HG03139 (cell line): ENCODE results near the gene HDGFL3.

Experiments
- ATAC-seq: cut with Tn5 transposase; IDR thresholded peaks from one replicate; pipeline ENCODE4 v1.9.1; 2021; ENCODE audit not compliant: unreplicated experiment

The HDGFL3 gene

DNA sequence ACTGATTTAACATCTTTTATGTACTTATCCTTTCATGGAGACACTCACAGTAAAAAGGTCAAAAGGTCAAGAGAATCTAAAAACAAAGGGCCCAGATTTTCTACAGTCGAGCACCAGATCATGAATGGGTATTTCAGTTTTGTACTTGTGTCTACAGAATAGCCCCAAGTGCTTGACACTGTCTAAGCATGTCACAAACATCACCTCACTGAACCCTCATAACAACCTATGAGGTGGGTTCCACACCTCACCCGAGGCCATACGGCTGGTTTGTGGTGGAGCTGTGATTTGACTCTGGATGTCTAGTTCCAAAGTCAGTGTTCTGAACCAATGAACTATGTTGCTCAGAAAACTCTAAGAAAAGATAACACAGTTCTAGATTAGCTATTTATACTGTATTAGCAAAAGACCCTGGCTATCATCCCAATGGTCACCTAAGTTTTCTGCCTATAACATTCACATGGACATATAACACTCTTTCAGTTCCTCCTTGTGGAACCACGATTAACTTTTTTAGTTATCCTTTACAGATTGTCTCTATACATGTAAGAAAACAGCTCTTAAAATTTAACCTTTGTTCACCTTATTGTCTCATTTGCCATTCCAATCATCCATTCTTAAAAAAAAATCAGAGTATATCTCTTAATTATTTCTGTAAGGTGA lies 74.6 kb downstream of the HDGFL3 start:
- no peak for ATAC-seq

DNA sequence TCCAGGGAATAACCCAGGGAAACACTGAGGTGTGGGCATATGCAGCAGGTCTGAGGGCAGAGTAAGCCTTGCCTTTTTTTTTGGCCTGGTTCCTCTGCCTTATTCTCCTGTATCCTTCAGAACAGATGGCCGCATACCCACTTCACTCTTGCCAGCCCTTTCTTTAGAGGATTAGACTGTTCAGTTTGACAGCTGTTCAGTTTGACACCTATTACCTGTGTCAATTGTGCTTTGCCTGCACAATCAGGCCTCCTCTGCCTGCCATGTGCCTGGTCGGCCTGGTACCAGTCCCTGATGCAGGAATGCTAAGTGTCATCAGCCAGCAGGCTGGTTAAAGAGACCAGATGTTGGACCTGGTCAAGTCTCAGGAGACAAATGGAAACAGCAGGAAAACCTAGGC lies 77.8 kb downstream of the HDGFL3 start:
- ATAC-seq = no peak

DNA sequence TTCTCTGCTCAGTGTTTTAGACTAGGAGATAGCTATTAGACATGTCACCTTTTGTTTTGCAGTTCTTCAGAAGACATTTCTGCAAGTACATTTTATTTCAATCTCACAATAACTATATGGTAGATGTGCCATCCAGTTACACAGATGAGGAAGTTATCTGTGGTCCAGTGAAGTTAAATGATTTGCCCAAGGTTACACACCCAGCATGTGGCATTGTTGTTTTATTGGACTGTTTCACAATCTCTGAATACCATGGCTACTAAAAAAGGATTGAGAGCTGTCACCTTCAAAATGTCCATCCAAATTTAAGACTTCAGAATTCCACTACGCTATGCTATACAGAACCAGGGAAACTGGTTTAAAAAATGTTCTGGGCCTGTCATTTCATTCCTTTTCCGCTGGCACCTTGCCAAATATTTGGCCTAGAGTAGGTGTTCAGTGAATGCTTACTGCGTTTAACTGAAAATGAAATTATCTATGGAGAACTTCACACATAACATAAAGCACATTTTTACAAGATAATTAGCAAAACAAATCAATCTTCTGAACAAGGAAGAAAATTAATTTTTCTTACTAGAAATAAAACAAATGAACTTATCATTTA lies 80.0 kb downstream of the HDGFL3 start:
- no peak for ATAC-seq

DNA sequence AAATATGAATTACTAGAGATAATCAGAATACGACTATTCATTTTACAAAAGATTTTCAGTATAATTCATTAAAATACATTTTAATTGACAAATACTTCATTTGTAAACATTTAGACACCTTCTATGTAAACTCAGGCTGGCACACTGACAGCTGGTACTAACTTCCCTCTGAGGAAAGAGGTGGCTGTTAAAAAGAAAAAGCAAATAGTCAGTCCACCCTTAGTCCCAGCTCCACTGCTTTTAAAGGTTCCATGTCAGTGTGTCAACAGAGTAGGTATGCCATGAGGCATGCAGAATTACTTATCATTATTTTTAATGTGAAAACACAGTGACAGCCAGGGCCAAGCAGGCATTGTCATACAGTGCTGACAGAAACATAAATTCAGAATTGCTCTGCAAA lies 84.1 kb downstream of the HDGFL3 start:
- ATAC-seq = no peak

DNA sequence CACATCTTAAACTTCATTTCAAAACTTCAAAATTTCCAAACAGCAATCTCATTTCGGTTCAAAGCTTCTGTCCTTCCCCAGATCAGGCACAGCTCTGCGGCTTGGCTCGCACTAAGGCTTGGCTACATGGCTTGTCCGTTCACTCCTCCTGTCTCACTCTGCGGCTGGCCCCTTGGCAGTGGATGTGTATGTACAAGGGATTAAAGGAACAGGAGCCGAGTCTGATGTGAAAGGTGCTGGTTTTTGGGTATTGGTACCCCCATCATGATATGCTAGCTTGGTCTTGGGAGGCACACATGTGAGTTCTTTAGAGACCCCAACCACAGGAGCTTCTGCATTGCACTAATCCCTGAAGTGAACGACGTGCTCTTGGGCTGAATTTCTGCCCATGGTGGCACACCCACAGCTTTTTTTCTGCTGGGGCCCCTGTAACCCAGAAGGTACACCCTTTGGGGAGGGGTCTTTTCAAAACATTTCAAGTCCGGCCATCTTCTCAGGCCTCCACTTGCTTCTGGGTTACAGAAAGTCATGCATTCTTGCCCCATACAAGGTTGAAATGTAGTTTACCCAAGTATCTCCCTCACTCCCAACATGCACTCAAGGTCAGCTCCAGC lies 87.5 kb downstream of the HDGFL3 start:
- ATAC-seq = no peak

DNA sequence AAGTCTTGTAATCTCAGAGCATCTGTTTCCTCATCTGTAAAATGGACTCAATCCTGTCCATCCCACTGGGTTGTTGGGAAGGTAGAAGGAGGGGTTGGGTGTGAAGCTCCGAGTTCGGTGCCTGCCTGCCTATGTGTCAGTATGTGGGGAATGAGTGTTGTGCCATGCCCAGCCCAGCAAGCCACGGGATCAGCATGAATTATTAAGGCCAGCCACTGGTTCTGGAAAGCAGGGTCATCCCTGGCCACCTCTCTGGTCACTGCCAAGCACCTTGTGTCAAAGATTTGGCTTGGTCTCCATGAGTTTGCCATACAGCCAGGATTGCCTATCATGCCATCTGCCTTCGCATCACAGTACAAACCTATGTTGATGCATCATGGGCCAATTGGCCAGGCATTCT lies 88.7 kb downstream of the HDGFL3 start:
- ATAC-seq = no peak

DNA sequence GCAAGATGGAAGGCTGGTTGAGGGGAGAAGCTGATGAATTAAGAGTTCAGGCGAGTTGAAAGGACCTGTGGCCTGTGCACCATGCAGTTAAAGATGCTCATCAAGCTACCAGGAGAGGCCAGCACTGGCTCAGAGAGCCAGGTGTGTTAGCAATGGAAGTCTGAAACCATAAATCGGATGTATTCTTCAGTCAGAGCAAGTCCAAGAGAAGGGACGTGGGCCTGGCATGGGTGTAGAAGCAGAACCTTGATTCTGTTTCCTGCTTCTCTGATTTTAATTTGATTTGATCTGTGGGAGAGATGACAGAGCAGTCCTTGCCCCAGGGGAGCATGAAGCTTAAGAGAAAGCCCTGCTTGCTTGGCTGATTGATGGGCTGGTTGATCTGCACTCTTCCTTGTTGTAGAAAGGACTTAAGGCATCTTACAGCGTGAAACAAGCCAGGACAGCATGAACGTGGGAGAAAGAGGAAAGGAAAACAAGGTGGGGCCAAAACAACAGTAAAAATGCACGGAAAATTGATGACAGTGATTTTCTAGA lies 89.3 kb downstream of the HDGFL3 start:
- no peak for ATAC-seq

DNA sequence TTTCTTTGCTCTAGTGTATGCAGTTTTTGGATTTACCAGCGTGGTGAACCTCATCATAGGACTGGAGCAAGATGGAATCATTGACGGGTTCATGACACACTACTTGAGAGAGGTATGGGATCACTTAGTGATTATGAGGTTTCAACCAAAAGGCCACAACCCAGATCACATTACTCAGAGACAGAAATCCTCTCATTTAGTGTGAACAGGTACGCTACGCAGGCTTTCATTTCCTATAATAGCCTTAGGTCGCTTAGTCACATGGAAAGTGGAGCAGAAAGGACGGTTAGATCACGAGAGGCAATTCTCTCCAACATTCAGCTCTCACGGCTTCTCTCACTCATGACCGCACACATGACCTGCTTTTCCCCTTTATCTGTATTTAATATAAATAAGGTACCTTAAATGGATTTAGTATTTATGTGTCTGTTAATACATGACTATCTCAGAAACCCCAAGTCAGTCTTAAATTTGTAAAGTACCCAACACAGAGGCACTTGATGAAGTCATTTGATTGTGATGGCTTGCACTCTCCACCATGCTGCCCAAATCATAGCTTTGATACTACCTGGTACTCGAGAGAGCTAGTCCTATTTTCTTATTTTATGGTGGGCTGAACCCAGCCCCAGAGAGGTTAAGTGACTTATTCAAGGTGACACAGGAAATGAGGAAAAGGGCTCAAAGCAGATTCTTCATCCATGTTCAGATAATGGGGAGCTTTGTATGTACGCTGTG lies 91.6 kb downstream of the HDGFL3 start:
- ATAC-seq = peak; percentile 54

DNA sequence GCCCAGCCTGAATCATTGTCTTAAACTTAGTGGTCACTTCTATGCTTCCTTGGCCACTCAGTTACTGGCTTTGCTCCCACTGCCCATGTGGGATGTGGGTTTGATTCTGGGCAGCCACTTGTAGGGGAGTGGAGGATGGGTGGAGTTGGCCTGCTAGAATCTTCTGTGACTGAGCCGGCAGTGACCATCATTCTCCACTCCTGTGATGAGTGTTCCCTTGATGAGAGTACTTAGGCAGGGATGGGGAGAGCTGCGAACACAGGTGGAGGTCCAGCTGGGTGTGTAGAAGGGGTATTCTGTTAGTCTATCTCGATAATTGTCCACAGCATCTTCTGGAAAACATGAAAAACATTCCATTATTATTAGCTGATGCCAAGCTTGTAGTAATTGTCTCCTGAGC lies 92.2 kb downstream of the HDGFL3 start:
- no peak for ATAC-seq

DNA sequence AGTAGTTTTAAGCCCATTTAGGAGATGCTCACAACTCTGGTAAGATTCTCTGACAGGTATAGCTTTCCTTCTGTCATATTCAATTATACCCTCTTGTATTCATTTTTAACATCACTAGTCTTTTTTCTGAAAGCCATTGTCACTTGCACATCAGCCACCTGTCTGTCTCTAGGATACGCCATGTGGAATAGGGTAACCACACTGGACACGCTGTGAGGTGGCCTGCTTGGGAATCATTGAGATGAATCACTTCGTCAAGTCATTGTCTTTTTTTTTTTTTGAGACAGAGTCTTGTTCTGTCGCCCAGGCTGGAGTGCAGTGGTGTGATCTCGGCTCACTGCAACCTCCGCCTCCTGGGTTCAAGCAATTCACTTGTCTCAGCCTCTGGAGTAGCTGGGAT lies 92.8 kb downstream of the HDGFL3 start:
- ATAC-seq = no peak

DNA sequence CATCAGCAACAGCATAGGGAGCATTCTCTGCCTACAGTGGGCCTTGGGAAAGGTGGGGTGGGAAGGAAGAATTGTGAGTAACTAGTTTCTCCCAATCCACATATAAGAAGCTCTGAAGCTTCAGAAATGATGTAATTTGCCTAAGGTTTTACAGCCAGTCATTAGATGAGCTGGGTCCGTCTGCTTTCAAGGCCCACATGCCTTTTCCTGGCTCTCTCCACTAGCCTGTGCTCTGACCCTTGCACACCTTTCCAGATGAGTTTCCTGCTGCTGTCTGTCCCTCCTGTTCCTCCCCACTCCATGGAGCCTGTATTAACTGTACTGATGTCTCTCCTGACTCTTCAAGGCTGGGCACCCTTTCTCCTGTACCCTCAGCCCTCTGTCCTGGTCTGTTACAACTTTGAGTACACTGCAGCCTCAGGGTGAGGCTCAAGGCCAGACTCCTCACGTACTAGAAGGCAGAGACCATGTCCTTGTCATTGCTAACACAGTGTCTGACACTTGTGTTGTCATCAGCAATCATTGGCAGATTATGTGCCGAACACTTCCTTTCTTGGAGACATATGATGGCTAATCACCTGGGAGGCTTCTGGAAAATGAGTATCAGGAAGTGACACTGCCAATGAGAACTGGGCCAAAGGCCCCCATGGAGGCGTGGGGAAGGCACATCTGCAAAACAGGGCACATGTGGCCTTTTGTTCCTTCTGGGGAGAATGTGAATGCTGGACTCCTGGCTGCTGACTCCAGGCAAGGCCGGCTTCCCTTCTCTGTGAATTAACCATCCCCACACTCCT lies 93.5 kb downstream of the HDGFL3 start:
- ATAC-seq = no peak

DNA sequence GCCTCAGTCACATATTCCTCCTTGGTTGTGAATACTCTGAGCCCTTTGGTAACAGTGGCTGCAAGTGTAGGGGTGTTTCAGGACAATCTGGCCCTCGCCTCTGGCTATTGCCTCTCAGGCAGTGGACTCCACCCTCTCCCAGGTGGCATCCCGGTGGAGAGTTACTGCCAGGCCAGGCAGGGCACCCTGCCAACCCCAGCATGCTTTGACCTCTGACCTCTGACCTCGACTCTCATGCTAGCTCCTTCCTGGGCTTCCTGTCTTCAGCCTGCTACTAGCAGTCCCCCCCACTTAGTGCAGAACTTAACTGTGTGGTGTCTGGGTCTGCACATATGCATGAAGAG lies 94.7 kb downstream of the HDGFL3 start:
- ATAC-seq = no peak

DNA sequence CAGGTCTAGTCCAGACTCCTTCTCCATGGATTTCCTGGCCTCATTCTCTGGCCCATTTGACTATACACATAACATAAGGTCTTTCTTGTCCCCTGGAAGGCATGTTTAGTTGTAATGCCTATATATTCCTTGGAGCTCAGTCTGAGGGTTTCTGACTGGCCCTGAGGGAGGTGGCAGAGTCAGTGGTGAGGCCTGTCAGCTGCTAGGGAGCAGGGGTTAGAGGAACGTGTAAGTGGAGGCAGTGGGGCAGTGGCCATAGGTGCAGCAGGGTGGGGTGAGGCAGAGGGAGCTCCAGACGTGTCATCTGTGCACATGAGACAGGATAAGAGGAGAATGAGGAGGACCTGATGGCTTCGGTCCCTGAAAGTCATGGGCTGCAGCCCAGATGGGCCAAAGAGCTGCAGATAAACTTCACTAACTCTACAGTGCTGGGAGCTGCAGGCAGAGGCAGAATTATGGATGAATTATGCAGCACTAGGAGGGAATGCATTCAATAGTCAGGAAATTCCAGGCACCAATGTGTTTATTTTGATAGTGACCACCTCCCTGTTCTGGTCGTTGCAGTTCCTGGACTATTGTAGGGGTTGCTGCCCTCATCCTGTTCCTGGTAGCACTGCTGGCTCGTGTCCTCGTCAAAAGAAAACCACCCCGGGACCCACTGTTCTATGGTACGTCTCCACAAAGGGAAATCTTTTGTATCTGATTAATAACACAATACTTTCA lies 95.2 kb downstream of the HDGFL3 start:
- ATAC-seq = no peak

DNA sequence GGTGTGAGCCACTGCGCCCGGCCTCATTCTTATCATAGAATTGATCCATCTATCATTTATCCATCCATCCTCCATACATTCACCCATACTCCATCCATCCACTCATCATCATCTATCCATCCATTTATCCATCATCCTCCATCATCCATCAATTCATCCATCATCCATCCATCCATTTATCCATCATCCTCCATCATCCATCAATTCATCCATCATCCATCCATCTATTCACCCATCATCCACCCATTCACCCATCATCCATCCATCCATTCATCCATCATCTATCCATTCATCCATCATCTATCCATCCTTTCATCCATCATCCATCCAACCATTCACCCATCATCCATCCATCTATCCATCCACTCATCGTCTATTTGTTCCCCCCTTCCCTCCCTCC lies 96.5 kb downstream of the HDGFL3 start:
- ATAC-seq = no peak

DNA sequence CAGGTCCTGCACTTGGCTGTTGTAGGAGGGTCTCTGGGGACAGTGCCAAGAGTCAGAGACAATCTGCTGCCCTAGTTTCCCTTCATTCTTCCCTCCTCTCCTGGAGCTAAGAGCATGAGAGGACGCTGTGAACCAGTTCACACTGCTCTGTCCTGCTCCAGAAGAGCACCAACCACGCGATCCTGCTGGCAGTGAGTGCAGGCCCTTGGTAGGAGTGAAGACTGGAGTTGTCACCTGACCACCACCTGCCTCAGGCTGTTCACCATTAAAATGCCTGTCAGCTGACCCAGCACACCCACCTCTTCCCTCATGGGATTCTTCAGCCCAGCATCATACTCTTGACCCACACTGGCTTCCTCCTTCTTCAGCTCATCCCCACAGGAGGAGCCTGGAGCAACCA lies 97.2 kb downstream of the HDGFL3 start:
- no peak for ATAC-seq

DNA sequence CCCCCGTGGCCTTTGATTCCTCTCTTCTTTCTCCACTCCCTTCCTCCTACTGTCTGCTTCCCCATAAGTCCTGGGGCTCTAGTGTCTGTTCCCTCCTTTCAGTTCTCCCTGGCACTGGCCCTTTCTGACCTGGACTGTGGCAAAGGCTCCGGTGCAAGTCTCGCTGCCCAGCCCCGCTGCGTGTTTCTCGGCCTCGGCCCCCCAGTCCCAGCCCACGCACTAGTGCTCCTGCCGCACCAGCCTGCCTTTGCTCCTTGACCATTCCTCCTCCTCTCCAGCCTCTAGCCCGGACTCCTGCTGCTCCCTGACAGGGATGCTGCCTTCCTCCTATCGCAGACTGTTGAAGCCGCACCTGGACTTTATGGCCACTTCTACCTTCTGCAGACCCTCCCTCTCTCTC lies 98.1 kb downstream of the HDGFL3 start:
- ATAC-seq = no peak

DNA sequence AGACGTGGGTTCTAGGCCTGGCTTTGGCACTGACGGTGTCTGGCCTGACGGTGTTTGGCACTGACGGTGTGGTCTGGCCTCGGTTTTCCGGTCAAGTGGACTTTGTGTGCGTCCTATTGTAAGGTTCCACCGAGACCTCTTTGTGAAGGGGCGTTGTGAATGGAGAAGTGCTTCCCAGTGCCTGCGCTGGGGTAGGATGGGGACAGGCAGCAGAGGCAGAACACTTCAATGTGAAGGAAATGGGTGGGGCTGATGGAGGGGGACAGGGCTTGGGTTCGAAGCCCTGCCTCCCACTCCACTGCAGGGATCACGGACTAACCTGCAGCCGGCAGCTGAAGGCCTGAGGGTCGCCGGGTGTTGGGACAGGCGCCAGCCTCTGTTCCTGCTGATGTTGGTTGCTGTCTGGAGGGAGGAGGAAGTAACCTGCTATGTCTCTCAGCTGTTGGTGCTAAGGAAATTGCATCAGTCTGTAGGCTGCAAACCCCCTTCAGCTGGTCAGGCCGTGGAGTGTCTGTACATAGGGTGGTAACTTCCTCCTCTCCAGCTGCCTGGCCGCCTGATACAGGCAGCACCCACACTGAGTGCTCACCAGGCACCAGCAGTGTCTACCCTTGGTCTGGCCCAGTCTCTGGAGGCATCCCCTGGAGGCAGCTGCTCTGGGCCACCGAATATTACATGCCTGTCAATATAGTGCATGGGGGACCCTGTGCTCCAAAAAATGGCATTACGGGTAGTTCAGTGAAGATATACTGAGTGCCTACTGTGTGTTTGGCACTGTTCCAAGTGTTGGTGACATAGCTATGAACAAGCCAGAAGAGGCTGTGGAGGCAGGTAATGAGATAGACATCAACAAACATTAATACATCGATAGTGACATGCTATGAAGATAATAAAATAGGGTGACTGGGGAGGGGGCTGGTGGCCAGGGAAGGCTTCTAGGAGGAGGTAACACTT lies 99.1 kb downstream of the HDGFL3 start:
- ATAC-seq = peak; percentile 73

DNA sequence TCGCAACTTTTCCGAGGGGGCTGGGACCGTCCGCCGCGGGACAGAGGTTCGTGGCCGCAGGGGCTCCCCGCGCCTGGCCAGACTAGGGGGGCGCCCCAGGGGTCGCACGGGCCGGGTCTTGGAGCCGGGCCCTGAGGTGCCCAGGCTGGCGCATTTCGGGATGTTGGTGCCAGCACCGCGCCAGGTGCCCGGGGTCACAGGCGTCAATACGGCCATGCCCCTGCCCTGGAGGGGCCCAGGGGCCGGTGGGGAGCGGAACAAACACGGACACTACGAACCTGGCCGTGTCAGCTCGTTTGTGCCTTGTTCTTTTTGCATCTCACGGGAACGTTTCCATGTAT lies 99.8 kb downstream of the HDGFL3 start:
- no peak for ATAC-seq
